Astrocyte of the spinal cord (primary cell): Measurements from ENCODE around the gene TAF4B.
A peak's percentile ranks its signal among the peaks of the same experiment; 100 is the strongest.

ENCODE experiments used
- DNase-seq: peaks from one replicate; pipeline ENCODE4 v3.0.0; 2011; ENCODE audit warnings: low read depth, low spot score
- H3K4me3 ChIP-seq: 2 replicates; pipeline ENCODE4 v1.5.1; 2011; ENCODE audit warnings: low read depth, mild to moderate bottlenecking, low read length, moderate library complexity
- CTCF ChIP-seq: IDR thresholded peaks from 2 replicates; pipeline ENCODE4 v1.5.1; 2012; ENCODE audit warnings: low read depth, mild to moderate bottlenecking, low read length, inconsistent platforms
- in situ Hi-C: cut with HindIII; loops from 2 replicates; pipeline ENCODE4 v1.10.0; 2017; ENCODE audit warnings: low sequenced_read_pairs

The TAF4B gene

GRCh38 chr18:26417190-26417589, 190.9 kb downstream of the TAF4B start:
- H3K4me3 ChIP-seq: no peak overlapping the region
- in situ Hi-C loops: no loop called here
- TF ChIP-seq CTCF: no peak
- no peak for DNase-seq

GRCh38 chr18:26418225-26418624, 192.0 kb downstream of the TAF4B start:
- in situ Hi-C loops: no loop called here
- DNase-seq: no peak
- H3K4me3 ChIP-seq: no peak overlapping the region
- no peak for TF ChIP-seq CTCF

GRCh38 chr18:26419746-26420145, 193.5 kb downstream of the TAF4B start:
- no peak overlapping the region for H3K4me3 ChIP-seq
- peak; percentile 27 for DNase-seq
- no peak for TF ChIP-seq CTCF
- in situ Hi-C loops: no loop called here

GRCh38 chr18:26421503-26421902, 195.3 kb downstream of the TAF4B start:
- no peak for DNase-seq
- in situ Hi-C loops: no loop called here

GRCh38 chr18:26421931-26422330, 195.7 kb downstream of the TAF4B start:
- H3K4me3 ChIP-seq: no peak overlapping the region
- DNase-seq: no peak
- in situ Hi-C loops: no loop called here
- no peak for TF ChIP-seq CTCF

More at GRCh38 chr18:26421503-26421902, 195.3 kb downstream of the TAF4B start:
- H3K4me3 ChIP-seq: no peak overlapping the region
- TF ChIP-seq CTCF: no peak

GRCh38 chr18:26422472-26423162, 196.4 kb downstream of the TAF4B start:
- no peak for DNase-seq
- in situ Hi-C loops: no loop called here
- no peak overlapping the region for H3K4me3 ChIP-seq
- TF ChIP-seq CTCF: no peak
